Activated CD4-positive, CD25-positive, alpha-beta regulatory T cell treated with anti-CD3 and anti-CD28 coated beads, Interleukin-2, amount 50 U/mL, for 24 hours (primary cell): Measurements from ENCODE around the gene PIK3R2.
"Not testable (repeated sequence)": the region's sequence is repeated elsewhere in the genome, so short reads cannot be mapped to it uniquely, and the experiment has no call there.

Source experiments
- ATAC-seq, 2 donors: fragments of 150-1000 bp; cut with Tn5 transposase; one replicate each; pipeline ENCODE4 v1.10.0; 2021; ENCODE audit warnings: mild to moderate bottlenecking in 1 of 2, moderate library complexity in 1 of 2

PIK3R2 gene

GRCh38 chr19:18152817-18153555 lies at the start of gene PIK3R2:
Gene PIK3R2, plus strand, starts transcription at chr19:18153163. Its CDS starts 2,717 bp downstream, at chr19:18155880.
- ATAC-seq = peak; percentile 90 to 91

- ATAC-seq = peak in 1 of 2 donors; percentile 39
Measured at GRCh38 chr19:18104793-18105131, 48.2 kb upstream of the PIK3R2 start.

GRCh38 chr19:18105259-18105658 lies 47.7 kb upstream of the PIK3R2 start:
- ATAC-seq = not testable (repeated sequence)

GRCh38 chr19:18107235-18107634 lies 45.7 kb upstream of the PIK3R2 start:
- no peak for ATAC-seq

DNA sequence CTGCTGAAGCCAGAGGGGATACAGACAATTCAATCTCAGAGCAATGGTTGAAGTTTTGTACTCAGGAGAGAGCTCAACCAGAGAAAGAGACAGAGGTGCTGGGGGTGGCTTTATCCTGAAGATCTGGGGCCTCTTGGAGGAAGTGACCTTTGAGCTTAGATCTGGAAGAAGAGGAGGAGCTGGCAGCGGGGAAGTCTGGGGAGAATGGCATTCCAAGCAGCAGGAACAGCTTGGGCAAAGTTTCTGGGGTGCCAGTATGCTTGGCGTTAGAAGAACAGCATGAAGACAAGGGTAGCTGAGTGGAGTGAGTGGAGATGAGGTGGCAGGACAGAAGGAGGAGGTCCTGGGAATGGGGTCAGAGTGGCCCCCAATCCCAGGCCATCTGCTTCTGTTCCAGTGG lies 44.1 kb upstream of the PIK3R2 start:
- ATAC-seq = no peak

DNA sequence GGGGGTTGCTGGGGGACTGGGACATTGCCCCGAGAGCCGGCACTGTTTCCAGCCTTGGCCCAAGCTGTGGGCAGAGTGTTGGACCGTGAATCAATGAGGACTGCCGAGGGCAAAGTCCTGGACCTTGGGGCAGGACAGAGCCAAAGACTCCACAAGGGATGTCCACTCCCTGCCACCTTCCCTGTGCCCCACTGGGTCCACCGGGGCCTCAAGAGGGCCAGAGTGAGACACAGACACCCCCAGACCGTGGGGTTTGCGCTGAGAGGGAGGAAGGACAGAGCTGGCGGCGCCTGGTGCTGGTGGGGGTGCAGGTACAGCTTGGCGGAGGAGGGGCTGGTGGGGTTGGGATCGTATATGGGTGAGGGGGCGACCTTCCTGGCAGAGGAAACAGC lies 43.6 kb upstream of the PIK3R2 start:
- no peak for ATAC-seq

GRCh38 chr19:18109733-18110608 lies 43.0 kb upstream of the PIK3R2 start:
- ATAC-seq = peak; percentile 80

DNA sequence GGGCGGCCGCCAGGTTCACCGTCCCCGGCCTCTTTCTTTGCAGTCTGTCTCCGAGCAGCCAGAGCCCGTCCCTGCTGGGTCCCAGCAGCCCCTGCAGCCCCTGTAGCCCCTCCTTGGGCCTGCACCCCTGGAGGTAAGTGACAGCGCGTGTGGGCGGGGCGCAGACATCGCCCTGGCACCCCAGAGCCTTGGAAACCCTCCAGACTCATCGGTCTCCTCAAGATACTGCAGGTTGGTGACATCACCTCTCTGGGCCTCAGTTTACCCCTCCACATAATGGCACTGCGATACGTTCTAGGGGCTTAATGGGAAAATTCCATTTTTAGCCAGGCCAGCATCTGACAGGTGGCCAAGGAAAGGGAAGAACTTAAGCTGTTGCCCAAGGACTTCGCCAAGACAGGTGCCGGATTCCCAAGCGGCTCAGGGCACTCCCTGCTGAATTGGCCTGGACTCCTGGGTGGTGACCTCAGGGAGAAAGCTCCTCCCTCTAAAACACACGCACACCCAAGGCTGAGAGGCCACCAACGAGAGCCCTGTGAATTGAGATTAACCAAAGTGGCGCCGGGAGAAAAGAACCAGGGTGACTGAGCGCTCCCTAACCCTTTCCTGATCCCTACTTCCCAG lies 42.2 kb upstream of the PIK3R2 start:
- ATAC-seq = no peak

GRCh38 chr19:18112989-18113478 lies 39.9 kb upstream of the PIK3R2 start:
- peak; percentile 47 to 53 for ATAC-seq

GRCh38 chr19:18113827-18114226 lies 39.1 kb upstream of the PIK3R2 start:
- ATAC-seq = no peak

DNA sequence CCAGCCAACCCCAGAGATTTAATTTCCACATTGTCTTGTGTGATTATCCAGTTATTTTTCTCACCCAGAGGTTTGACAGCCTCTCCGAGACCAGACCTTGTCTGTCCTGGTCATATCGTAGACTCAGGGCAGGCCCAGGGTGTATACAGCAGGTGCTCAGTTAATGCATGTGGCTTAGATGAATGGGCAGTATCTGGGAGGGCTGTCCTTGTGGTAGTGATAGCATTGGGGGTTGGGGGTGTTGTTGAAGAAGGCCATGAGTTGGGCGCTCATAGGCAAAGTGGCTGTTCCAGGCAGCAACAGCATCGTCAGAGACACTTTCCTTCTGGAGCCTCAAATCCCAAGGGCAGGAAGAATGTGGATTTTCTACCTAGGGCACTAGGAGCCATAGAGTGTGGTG lies 38.5 kb upstream of the PIK3R2 start:
- ATAC-seq = no peak

DNA sequence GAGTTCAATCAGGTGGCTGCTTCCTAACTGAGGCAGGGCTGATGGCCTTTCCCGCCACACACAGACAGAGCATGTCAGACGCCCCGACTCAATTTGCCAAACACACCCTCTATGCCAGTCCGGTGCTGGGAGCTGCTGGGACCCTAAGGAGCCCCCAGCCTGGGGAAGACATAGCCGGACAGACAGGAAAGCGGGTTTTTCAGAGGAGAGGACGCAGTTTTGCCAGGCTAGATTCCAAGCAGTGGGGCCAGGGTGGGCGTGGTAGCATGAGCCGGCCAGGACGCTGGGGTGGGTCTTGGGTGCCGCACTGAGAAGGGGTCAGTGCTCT lies 35.6 kb upstream of the PIK3R2 start:
- no peak for ATAC-seq

DNA sequence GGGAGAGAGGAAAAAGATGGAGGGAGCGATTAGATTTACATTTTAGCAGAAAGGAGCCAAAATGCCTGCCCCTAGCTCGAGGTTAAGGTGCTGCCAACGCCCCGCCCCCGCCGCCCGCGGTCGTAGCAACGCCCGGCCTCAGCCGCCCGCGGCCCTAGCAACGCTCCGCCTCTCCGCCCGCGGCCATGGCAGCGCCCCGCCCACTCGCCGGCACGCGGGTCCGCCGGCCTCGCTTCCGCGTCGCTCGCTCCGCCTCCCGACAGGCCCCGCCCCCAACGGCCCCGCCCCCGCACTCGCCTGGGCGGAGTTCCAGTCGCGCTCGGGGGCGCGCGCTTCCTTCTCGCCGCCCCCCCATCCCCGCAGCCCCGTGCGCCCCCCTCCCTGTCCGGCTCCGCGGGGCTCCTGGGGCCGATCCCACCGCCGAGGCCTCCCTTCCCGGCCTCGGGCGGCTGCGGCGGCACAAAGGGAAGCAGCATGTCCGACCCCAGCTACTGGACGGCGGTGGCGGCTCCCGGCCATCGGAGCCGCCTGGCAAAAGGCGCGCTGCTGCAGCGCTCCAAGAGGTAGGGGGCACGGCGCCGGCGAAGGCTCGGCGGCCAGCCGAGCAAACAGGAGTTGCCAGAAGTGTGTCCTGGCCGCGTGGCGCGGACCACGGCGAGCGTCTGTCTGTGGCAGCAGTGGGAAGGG lies 35.1 kb upstream of the PIK3R2 start:
- ATAC-seq = peak; percentile 84 to 85

DNA sequence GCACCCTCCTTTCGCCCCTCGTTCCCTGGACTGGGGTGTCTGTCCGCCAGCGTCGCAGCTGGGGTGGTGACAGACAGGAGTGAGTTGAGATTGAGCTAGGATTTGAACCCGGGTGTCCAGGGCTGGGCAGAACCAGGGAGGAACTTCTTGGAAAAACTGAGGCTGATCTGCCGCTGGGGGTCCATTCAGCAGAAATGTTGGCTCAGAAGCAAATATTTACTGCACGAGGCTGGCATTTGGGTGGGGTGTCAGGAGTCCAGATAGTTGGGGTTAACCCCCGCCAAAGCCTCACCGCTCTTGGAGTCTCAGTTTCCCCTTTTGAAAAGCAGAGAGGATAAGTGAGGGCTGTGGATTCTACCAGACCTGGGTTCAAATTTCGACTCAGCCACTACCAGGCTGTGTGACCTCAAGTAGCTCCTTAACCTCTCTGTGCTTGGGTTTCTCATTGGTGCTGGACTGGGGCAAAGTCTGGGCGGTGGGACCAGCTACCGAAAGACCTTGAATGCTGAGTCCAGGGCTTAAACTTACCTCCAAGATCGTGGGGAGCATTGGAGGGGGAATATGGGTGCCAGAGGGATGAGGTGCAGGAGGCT lies 34.4 kb upstream of the PIK3R2 start:
- no peak for ATAC-seq

GRCh38 chr19:18119013-18119716 lies 33.8 kb upstream of the PIK3R2 start:
- ATAC-seq = peak; percentile 50 to 60

DNA sequence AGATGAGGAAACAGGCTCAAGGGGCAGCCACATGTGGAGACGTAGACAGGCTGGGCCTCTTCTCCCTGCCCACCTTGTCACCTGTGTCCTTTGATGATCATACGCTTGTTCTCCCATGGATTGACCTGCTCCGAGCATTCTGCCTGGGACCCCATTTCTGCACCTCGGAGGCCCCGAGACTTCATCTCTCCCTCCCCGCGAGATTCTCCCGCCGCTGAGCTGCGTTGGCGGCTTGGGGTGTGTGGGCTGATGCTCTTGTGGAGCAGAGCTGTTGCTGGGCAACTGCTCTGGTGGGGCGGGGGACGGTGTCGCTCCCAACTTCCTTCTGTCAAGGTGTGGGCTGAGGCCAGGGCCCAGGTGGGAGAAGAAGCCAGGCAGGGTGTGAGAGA lies 33.3 kb upstream of the PIK3R2 start:
- ATAC-seq = peak; percentile 27 to 42

DNA sequence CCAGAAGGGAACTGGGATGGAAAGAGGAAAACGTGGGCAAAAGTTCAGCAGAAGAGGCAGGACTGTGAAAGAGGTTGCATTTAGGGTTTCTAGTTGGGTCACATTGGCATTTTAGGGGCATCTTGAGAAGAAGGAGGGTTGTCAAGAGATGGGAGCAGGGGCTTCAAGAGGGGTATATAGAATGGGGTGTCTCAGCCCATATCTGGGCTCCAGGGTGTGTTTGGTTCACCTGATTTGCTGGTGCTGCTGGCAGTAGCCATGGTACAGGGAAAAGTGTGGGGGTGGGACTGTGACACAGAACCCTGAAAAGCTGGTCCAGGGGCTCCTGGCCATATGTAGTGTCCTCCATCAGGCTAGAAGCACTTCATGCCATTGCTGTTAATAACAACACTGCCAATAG lies 32.8 kb upstream of the PIK3R2 start:
- ATAC-seq = no peak

DNA sequence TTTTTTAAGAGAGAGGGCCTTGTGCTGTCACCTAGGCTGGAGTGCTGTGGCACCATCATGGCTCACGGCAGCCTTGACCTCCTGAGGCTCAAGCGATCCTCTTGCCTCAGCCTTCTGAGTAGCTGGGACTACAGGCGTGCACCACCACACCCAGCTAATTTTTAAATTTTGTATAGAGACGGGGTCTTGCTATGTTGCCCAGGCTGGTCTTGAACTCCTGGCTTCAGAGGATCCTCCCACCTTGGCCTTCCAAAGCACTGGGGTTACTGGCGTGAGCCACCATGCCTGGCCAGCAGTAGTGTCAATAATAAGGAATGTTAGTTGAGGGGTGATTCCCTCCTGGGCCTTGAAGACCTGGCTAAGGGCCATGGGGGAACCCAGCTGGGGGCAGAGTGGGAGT lies 31.8 kb upstream of the PIK3R2 start:
- no peak for ATAC-seq

- no peak for ATAC-seq
Measured at GRCh38 chr19:18122424-18122823, 30.5 kb upstream of the PIK3R2 start.

DNA sequence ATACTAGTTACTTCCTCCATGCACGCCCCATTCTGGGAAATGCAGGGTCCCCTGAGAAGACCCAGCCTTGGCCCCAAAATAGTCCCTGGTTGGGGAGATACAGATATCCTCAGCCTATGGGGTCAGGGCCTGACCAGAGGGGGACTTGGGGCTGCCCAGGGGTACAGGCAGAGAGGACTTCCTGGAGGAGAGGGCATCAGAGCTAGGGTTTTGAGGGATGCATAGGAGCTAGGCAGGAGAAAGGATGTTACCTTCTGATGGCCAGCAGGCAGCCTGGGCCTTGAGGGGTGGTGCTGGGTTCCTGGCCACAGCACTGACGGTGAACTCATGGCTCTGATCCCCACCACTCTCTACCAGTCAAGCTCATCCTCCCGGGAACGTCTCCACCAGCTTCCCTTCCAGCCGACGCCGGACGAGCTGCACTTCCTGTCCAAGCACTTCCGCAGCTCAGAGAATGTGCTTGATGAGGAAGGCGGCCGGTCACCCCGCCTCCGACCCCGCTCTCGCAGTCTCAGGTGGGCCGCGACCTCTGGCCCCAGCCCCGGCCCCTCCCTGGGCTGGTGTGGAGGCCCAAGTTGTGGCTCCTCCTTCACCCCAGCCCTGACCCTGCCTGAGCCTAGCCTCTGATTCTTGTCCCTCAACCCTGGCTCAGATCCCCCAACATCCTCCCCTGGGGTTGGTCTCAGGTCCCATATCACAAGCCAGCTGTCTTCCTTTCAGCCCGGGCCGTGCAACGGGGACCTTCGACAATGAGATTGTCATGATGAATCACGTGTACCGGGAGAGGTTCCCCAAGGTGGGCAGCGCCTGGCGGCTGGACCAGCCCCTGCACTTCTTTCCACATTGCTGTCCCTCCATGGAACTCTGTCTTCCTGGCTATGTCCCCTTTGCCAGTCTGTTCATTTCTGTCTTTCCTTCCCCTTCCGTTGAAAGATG lies 29.8 kb upstream of the PIK3R2 start:
- ATAC-seq = no peak

DNA sequence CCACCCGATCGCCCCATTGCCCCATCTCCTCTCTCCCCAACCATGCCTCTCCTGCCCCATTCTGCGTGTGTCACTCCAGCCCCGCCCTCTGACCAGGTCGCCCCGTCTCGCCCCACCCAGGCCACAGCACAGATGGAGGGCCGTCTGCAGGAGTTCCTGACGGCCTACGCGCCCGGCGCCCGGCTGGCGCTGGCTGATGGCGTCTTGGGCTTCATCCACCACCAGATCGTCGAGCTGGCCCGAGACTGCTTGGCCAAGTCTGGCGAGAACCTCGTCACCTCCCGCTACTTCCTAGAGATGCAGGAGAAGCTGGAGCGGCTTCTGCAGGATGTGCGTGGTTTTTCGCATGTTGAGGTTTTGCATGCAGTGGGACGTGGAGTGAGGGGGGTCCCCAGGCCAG lies 29.1 kb upstream of the PIK3R2 start:
- ATAC-seq = no peak
